ENCODE measurements around the gene PLS1.
"Not testable (repeated sequence)": the region's sequence is repeated elsewhere in the genome, so short reads cannot be mapped to it uniquely, and the experiment has no call there.

PLS1 gene

DNA sequence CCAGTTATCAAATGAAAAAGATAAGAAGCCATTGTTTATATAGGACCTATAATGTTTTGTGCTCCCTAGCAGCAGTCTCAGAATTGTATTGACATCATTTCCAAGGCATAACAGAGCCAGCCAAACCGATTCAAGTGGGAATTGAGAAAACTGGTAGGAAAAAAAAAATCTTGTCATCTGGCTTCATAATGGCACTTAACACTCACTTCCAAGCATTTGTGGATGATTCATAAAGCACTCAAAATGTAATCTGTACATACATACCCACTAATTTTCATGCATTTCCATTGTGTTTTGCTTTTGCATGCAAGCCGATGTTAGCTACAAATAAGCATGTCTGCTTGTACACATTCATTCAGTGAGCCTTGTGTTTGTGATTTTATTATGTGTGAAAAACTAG is 109.0 kb downstream of the PLS1 start:
- DNase-seq, result no peak

DNA sequence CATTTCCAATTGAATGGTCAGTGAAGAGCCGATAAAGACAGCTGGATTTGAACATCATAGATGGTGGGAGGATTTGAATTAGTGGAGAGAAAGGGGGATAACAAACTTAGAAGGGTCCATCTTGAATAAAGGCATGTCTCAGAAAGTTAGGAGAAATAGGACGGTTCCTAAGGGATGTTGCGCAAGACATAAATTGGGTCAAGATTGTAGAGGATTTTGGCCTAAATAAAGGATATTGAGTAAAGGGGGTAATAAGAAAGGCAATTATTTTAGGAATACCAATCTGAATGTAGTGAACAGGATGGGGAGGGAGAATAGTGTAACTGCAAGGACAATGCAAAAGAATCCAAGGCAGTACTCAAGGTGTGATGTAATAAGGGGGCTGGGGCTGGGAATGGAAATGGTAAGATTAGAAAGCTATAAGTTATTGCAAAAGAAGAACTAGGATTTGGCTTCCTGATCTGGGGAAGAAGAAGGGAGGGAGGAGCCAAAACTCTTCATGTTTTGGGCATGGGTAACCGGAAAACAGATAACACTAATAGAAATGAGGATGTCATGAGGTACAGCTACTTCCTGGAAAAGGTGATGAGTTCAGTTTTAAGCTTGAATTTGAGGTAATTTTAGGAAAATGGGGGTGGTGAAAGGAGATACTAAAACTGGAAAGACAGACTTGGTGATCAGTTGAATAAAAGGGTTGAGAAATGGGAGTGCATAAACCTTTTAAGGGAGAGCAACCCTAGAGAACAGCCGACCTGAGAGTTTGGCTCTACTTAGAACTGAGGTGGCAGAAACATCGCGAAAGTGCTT is 110.3 kb downstream of the PLS1 start:
- DNase-seq, result no peak

DNA sequence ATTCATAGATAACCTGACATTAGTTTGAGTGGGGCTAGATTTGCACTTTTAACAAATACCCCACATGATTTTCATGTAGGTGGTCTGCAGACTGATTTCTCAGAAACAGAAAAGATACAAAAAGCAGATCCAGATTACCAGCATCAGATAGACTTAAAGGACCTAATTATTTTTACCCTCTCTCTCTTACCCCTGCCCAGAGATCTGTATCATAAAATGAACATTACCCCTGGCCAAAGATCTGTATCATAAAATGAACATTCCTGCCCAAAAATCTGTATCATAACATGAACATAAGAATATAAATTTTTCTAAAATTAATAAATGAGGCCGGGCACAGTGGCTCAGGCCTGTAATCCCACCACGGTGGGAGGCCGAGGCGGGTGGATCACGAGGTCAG is 113.0 kb downstream of the PLS1 start:
- no peak for DNase-seq

DNA sequence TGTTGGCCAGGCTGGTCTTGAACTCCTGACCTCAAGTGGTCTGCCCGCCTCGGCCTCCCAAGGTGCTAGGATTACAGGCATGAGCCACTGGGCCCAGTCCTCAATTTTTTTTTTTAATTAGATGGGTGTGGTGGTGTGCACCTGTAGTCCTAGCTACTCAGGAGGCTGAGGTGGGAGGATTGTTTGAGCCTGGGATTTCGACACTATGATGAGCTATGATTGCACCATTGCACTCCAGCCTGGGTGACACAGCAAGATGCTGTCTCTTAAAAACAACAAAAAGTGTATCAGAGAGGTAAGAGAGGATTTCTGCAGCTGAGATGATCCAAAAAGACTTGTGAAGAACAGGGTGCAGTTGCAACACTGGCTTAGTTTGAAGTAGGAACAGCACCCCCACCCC is 118.7 kb downstream of the PLS1 start:
- not testable (repeated sequence) for DNase-seq

DNA sequence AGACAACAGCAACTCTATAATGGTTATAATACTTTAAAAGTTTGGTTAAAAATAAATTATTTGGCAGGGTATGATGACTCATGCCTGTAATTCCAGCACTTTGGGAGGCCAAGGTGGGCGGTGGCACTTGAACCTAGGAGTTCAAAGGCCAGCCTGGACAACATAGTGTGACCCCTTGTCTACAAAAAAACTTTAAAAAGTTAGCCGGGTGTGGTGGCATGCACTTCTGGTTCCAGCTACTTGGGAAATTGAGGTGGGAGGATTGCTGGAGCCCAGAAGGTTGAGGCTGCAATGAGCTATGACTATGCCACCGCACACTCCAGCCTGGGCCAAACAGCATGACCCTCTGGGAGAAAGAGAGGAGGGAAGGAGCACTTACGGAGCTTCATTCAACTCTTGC is 119.9 kb downstream of the PLS1 start:
- no peak for DNase-seq

DNA sequence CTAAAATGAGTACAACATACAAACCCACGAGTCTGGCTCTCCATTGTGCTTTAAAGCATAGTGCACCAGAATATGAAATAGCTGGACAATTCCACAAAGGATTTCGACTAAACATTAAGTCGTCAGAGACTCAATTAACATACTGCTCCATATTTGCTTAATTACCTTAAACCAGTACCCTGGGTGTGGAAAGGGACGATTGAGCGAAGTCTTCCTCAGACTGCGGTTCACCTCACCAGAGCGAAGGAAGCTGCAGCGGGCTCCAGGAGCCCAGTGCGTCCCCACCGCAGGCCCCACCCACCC is 127.4 kb downstream of the PLS1 start:
- DNase-seq, result no peak

DNA sequence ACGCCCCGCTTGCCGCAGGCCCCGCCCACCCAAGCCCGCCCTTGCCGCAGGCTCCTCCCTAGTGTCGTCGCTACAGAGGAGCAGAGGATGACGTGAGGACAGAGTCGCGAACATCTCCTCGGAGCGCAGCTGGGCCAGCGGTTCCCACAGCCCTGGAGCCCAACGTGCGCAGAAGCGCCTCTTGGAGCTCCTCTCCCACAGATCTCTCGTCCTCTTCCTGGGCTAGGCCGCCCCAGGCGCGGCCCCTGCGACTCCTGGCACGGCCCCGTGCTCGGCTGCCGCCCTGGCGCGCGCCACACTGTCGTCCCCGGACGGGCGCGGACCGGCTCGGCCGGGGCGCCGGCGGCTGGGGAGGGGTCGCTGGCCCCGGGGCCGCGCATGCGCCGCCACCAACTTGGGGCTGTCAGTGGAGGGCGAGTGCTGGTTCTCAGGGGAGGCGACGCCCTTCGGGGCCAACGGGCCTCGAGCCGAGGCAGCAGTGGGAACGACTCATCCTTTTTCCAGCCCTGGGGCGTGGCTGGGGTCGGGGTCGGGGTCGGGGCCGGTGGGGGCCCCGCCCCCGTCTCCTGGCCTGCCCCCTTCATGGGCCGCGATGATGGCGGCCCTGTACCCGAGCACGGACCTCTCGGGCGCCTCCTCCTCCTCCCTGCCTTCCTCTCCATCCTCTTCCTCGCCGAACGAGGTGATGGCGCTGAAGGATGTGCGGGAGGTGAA is 127.9 kb downstream of the PLS1 start, which contains the start of gene TRPC1:
TSS of gene TRPC1 (plus strand) at position 67 of the 714 bp plus-strand sequence. CDS start at position 593, 526 bp downstream.
- DNase-seq, result peak; percentile 73 to 75

DNA sequence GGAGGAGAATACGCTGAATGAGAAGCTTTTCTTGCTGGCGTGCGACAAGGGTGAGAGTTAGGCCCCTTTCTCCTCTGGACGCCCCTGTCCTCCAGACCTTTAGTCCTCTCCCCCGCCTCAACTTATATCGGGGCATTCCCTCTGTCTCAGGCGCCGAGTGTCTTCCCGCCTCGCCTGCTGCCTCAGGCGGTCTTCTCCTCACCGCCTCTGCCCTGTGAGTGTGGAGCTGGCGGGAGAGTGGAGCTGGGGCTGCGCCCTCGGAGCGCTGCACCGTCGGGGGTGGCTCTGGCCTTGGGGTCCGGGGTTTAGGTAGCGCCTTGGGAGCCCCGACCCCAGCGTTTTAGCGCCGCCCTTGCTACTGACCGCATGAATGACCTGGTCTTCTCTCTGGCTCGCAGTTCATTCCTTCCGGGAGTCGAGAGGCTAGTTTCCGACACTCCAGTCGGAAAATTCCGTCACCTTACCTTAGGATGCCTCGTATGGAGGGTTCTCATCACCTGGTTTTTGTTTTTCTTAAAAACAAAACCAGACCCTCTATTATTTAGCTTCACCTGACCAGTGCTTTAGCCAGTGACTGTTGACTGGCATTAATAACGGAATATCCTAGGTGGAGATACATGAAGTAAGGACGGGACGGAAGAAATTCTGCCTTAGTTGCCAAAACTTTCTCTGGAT is 128.6 kb downstream of the PLS1 start:
- peak in 1 of 2 experiments; percentile 26 for DNase-seq

DNA sequence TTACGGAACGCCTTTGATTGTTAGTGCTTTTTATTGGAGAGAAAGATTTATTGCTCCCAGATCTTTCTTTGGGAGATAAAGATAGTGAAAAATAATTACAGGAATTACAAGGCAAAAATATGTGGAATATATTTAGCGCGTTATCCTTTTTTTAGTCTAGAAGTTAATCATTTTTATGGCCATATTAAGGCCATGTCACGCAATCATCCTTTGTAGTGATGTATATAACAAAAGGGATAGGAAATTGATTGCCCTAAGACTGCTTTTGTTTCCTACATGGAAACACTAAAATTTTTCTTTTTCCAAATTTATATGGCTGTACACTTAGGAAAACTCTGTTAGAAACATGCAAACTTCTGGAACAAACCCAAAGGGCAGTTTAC is 129.2 kb downstream of the PLS1 start:
- DNase-seq, result no peak

DNA sequence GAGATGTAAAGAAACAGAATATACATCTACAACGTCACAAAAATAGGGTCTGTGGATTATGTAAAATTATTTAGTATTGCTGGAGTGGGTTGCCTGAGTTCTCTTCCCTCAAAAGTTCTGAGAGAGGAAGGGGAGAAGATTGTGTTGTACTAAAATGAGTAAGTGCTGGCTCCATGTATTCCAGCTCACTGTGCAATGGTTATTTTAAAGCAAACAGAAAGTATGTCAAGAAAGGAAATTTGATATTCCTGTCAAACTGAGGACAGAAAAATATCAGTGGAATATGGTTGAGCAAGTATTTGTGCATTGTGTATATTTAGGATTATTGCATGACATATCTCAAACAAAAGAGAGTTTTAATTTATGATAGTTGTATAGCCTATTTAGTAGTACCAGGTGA is 129.8 kb downstream of the PLS1 start:
- no peak for DNase-seq

DNA sequence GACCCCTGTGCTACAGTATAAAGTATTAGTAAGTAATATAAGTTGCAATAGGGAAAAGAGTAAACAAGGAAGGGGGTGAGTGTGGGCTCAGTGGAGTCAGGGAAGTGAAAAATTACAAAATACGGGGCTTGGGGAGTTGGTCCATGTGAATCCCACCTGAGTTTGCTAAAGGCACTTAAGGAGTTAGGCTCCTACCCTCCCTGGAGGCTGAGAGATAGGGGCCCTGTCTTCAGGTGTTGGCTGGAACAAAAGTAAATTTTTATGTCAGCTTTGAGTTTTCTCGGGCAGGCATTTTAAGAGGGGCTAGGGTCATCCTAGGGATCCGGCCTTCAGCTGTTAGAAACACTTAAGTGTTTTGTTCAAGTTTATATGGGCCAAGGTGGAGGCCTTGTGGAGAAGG is 135.9 kb downstream of the PLS1 start:
- DNase-seq, result no peak

DNA sequence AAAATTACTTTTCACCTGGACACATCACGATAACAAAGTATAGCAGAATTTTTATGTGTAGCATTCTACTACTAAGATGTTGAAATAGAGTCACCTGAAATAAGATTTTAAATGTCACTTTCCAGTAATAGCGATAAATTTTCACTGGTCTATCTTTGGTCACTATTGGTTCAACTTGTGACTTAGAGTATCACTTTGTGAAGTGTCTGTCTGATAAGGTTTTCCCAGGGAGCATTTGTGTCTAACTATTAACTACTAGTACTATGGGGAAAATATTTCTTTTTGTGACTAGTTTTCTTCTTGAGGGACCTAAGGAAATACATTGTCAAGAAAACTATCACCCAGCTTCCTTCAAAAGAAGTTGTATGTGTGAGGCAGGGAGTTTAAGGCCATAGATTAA is 138.6 kb downstream of the PLS1 start:
- DNase-seq, result no peak

DNA sequence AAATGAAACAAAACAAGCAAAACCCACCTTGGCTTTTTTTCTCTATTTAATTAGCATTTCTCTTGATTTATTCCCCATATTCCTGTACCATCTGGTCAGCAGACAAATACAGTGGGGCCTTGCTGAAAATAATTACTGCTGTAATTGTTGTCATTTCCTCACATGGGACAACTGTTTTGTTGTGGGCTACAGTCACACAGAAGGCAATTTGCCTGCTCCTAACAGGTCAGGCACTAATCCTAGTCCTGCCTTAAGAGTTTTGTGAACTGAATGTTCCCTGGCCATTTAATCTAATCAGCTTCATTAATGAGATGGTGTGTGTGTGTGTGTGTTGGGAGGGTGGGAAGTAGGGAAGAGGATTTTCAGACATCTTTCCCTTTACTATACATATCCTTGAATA is 139.3 kb downstream of the PLS1 start:
- no peak for DNase-seq

DNA sequence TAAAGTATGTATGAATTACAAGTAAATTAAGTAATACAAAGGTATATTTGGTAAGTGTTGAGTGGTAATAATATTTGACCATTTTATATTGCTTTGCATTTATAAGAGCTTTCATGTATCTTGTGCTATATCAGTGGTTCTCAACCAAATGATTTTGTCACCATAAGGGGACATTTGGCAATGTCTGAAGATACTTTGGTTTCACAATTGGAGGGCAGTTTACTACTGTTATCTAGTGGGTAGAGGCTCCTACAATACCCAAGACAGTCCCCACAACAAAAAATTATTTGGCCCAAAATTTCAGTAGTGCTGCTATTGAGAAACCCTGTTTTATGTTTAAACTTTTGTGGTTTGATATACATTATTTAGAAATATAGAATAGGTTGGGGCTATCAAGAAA is 142.2 kb downstream of the PLS1 start:
- DNase-seq, result no peak

DNA sequence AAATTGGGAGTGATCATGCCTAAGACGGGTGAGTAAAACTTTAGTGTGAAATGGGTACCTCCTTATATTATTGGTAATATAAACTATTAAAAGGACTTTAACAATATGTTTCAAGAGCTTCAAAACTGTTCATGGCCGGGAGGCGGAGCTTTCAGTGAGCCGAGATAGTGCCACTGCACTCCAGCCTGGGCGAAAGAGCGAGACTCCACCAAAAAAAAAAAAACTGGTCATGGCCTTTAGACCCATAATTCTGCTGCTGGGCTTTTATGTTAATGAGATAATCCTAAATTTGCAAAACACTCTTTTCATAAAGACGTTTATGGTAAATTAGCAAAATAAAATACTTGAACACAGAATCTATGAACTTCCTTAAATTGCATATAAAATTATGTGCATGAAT is 150.5 kb downstream of the PLS1 start:
- no peak for DNase-seq

DNA sequence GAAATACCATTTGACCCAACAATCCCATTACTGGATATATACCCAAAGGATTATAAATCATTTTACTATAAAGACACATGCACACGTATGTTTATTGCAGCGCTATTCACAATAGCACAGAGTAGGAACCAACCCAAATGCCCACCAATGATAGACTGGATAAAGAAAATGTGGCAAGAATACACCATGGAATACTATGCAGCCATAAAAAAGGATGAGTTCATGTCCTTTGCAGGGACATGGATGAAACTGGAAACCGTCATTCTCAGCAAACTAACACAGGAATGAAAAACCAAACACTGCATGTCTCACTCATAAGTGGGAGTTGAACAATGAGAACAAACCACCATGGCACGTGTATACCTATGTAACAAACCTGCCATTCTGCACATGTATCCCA is 154.3 kb downstream of the PLS1 start:
- not testable (repeated sequence) for DNase-seq

DNA sequence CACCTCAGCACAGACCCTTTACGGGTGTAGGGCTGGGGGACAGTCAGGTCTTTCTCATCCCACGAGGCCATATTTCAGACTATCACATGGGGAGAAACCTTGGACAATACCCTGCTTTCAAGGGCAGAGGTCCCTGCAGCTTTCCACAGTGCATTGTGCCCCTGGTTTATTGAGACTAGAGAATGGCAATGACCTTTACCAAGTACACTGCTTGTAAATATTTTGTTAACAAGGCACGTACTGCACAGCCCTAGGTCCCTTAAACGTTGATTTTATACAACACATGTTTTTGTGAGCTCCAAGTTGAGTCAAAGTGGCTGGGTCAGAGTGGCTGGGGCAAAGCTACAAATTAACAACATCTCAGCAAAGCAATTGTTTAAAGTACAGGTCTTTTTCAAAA is 156.4 kb downstream of the PLS1 start:
- not testable (repeated sequence) for DNase-seq

DNA sequence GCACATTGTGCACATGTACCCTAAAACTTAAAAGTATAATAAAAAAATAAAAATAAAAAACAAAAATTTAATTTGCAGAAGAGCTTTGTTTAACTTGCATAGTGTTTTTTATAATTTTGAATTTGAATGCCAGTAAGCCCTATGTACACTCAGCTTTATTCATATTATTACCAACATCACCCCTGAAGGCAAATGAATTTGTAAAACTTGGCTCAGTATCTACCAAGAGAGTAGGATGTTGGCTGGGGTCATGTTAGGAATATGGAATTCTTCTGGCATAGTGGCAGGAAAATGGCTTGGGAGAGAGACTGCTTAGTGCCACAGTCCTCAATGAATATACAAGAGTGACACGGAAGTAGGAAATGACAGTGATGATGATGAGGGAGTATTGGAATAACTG is 158.3 kb downstream of the PLS1 start:
- DNase-seq, result no peak

Measured in activated CD4-positive, alpha-beta T cell treated with anti-CD3 and anti-CD28 coated beads, Interleukin-2, amount 50 U/mL, for 48 hours (primary cell).